ENCODE data around the gene ALOX5AP. TPM values are rescaled to one million over a fixed set of nuclear protein-coding genes. Genes with fewer than 3 reads are reported as not detected.

The ALOX5AP gene
- total RNA-seq, 1 experiment from 2014 or later: 1.5 TPM

DNA sequence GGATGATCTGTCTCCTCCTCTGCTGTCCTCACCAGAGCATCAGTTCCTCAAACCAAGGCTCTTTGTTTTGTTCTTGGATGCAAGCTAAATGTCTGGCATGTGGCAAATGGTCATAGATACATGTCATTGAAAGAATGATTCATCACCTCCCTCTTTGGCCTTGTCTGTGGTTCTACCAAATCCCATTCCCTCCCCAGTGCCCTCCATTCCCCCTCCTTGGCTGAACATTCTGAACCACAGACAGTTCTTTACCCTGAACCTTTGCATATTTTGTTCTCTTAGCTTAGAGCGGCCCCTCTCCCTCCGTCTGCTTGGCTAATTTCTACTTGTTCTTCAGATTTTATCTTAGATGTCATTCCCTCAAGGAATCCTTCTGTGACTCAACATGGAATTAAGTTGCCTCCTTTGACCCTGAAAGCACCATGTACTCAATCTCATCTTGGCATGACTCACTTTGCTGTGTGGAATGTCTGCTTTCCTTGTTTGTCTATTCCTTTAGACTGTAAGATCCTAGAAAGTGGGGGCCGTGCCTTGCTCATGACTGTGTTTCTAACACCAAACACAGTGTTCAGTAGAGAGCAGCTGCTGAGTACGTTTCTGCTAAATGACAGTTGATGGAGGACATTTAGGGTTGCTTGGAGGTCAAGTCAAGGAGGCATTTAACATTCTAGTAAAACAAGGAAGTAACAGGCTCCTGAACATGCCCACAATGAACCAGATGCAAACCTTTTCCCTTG, 8.1 kb downstream of the ALOX5AP start:
- no TSS peak for BruUV-seq (replicated peaks)
- POLR2A ChIA-PET: interaction anchor here (0.5 to 1.7 kb wide), 10 partner anchors 25 to 437 kb away, joined by 3 to 16 read pairs (median 4); partner anchors contain the start of genes KATNAL1 and USPL1
- intact Hi-C loops (cut with micrococcal nuclease): loop anchor here (5.0 kb wide), 4 partner anchors 49 to 126 kb away; partner anchors contain the start of gene USPL1

DNA sequence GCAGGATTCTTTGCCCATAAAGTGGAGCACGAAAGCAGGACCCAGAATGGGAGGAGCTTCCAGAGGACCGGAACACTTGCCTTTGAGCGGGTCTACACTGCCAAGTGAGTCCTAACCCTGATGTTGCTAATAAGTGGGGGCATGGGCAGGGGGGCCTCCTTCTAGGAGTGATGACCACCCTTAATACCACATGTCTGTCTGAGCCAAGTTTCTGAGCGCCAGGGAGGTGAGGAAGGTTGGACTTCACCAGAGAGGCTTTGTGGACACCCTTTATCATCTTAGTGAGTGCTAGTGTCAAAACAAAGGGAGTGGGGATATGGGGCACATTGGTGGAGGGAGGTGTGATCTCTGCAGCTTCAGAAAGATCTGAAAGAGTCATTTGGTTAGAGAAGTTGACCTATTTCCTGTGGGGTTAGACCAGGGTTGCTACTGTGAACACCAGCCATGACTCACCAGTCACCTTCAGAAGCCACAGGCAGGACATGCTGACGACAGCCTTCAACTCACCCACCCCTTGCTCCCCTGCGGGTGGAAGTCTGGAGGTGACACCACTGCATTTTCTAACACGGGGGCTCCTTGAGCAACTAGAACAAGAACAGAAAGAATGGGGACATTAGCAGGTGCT, 8.8 kb downstream of the ALOX5AP start:
- Mint-ChIP-seq H3K4me3 (ENCODE audit: unreplicated experiment) (peak overlapping the region; percentile 35), H3K27ac (ENCODE audit: low read depth, unreplicated experiment) (peak overlapping the region; percentile 73), H3K4me1 (ENCODE audit: insufficient read depth, unreplicated experiment) (peaks cover 39% of the 10 kb centered on the region), H3K27me3 (ENCODE audit: insufficient read depth, unreplicated experiment) (no peaks in the 10 kb centered on the region), H3K9me3 (ENCODE audit: unreplicated experiment) (no peaks in the 10 kb centered on the region), H3K36me3 (ENCODE audit: insufficient read depth, unreplicated experiment) (no peaks in the 10 kb centered on the region)
- BruUV-seq (replicated peaks): no TSS peak
- TF ChIP-seq CTCF (IDR thresholded peaks at IDR 0.05; ENCODE audit: unreplicated experiment): no peak
- ChIA-PET CTCF (interaction anchor here (0.5 to 1.1 kb wide), 3 partner anchors 9 to 296 kb away, joined by 3 to 5 read pairs (median 3); no protein-coding TSS in a partner anchor), POLR2A (interaction anchor here (0.6 to 1.7 kb wide), 8 partner anchors 25 to 437 kb away, joined by 3 to 16 read pairs (median 4); partner anchors contain the start of genes KATNAL1 and USPL1)
- DNase-seq (ENCODE audit: unreplicated experiment): peak; percentile 42
- intact Hi-C loops (cut with micrococcal nuclease): loop anchor here (5.0 kb wide), 4 partner anchors 48 to 127 kb away; partner anchors contain the start of gene USPL1

More for the DNA sequence above, 8.1 kb downstream of the ALOX5AP start:
- H3K27ac Mint-ChIP-seq (ENCODE audit: low read depth, unreplicated experiment): peak overlapping the region; percentile 73
- DNase-seq (ENCODE audit: unreplicated experiment): peak; percentile 95
- H3K9me3 Mint-ChIP-seq (ENCODE audit: unreplicated experiment): no peaks in the 10 kb centered on the region
- peak overlapping the region; percentile 35 for H3K4me3 Mint-ChIP-seq (ENCODE audit: unreplicated experiment)
- CTCF ChIA-PET: interaction anchor here (0.5 to 1.1 kb wide), 4 partner anchors 10 to 297 kb away, joined by 3 to 6 read pairs (median 4); no protein-coding TSS in a partner anchor
- peaks cover 39% of the 10 kb centered on the region for H3K4me1 Mint-ChIP-seq (ENCODE audit: insufficient read depth, unreplicated experiment)
- no peaks in the 10 kb centered on the region for H3K27me3 Mint-ChIP-seq (ENCODE audit: insufficient read depth, unreplicated experiment)
- TF ChIP-seq CTCF (IDR thresholded peaks at IDR 0.05; ENCODE audit: unreplicated experiment): no peak
- H3K36me3 Mint-ChIP-seq (ENCODE audit: insufficient read depth, unreplicated experiment): no peaks in the 10 kb centered on the region

GRCh38 chr13:30744681-30745077, 9.3 kb downstream of the ALOX5AP start:
- no peaks in the 10 kb centered on the region for H3K36me3 Mint-ChIP-seq (ENCODE audit: insufficient read depth, unreplicated experiment)
- peaks cover 38% of the 10 kb centered on the region for H3K4me1 Mint-ChIP-seq (ENCODE audit: insufficient read depth, unreplicated experiment)
- ChIA-PET CTCF (no interaction called here), POLR2A (no interaction called here)
- H3K27ac Mint-ChIP-seq (ENCODE audit: low read depth, unreplicated experiment): no peak overlapping the region
- H3K27me3 Mint-ChIP-seq (ENCODE audit: insufficient read depth, unreplicated experiment): no peaks in the 10 kb centered on the region
- intact Hi-C loops (cut with micrococcal nuclease): loop anchor here (5.0 kb wide), 4 partner anchors 48 to 127 kb away; partner anchors contain the start of gene USPL1
- no peaks in the 10 kb centered on the region for H3K9me3 Mint-ChIP-seq (ENCODE audit: unreplicated experiment)
- BruUV-seq (replicated peaks): no TSS peak
- TF ChIP-seq CTCF (IDR thresholded peaks at IDR 0.05; ENCODE audit: unreplicated experiment): no peak
- no peak for DNase-seq (ENCODE audit: unreplicated experiment)
- H3K4me3 Mint-ChIP-seq (ENCODE audit: unreplicated experiment): no peak overlapping the region

All from MCF 10A (cell line).